Anterior cingulate cortex (tissue), 58 donors: ENCODE results near the gene C2CD2.

ENCODE experiments used
- DNase-seq, 58 donors: peaks; one replicate each; lab custom pipeline; 2025; lab: John Stamatoyannopoulos, UW

Gene C2CD2

DNA sequence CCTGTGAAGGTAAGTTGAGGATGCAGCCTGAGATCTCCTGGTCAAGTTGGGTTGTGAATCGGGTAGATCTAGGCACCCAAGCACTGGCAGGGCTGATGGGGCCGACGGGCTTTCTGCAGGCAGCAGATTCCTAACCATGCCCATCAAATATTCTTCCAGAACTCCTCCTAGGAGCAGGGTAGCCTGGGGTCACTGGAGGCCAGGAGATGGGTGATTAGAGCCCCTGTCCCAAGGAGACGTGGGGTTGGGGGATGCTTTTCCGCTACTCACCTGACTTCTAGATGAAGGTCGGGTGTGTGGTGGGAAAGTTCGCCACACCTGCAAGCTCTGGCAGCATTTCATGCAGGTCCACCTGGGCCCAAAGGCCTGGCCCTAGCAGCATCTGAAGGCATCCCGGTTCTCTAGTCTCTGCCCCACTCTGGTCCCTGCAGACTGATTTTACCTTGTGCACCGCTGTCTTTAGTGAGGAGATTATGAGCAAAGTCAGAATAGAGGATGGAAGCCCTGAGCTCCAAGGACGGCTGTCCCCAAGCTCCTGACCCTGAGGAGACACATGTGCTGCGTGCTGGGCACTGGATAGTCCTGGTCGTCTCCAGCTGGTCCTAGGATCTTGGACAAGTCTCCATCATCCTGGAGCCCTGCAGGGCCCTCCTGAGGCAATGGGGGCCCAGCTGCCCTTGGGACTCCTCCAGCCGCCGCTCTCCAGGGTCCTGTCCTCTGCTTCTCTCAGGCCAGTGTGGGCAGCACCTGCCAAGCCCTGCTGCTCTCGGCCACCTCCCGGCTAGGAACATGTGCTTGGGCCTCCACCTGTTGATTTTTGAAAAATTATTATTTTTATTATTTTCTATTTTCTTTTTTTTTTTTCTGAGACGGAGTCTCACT lies 21.8 kb upstream of the C2CD2 start:
- no peak for DNase-seq

DNA sequence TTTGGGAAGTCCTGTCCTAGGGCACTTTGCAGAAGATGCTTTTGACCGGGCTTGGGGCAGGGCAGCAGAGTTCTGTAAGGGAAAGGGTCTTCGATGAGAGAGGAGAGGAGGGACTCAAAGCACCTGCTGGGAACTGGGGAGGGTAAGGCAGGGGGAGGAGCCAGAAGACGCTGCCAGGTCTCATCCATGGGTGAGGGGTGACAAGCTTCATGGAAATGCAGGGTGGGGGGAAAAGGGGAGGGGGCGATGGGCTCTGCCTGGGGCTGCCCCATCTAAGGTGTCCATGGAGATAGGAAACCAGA lies 20.9 kb upstream of the C2CD2 start:
- no peak for DNase-seq

DNA sequence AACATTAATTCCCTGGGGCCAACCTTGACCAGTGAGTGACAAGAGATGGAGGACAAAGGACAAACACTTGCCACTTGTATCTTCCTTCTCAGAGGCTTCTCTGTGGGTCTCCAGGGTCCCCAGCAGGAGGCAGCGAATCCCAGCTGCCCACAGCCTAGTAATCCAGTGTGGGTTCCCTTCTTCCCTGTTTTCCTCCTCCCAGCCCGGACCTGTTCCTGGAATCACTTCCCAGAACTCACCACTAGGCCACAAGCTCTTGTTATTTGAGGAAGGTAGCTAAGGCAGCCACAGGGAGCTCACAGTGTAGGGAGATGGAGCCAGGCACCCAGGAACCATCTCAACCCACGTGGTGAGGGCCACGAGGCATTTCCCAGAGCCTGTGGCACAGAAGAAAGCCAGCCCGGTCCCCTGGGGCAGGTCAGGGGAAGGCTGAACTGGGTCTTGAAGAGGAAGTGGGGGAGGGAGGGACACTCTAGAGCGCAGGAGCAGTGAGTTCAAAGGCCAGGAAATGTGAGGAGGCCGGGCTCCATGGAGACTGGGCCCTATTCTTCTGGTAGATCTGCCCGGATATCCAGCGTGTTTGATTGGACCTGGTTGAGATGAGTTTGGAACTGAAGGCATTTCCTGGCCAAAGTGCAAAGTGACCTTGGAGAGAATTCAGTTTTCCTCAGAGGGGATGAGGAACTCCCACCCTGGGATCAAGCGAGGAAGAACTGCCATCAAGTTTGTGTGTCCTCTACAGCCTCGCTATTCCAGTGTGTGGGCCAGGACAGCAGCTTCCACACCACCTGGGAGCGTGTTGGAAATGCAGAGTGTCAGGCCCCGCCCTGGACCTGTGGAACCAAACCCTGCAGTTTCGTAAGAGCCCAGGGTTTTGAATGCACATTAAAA lies 20.3 kb upstream of the C2CD2 start:
- no peak for DNase-seq

DNA sequence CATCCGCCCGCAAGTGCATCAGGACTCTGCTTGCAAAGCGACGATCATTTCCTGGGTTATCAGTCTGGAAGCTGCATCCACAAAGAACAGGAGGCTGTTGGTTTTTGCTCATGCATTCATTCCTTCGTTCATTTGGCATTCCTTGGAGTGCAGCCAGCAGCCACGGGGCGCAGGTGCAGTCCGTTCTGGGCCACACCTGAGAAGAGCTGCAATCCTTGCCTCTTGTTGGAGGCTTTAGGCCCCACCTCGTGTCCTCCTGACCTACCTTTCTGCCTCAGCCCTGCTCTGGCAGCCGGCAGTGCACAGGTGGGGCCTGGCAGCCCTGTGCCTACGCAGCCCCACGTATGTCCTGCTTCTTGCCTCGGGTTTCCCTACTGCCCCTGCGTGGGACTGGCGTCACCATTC lies 19.6 kb upstream of the C2CD2 start:
- no peak for DNase-seq

DNA sequence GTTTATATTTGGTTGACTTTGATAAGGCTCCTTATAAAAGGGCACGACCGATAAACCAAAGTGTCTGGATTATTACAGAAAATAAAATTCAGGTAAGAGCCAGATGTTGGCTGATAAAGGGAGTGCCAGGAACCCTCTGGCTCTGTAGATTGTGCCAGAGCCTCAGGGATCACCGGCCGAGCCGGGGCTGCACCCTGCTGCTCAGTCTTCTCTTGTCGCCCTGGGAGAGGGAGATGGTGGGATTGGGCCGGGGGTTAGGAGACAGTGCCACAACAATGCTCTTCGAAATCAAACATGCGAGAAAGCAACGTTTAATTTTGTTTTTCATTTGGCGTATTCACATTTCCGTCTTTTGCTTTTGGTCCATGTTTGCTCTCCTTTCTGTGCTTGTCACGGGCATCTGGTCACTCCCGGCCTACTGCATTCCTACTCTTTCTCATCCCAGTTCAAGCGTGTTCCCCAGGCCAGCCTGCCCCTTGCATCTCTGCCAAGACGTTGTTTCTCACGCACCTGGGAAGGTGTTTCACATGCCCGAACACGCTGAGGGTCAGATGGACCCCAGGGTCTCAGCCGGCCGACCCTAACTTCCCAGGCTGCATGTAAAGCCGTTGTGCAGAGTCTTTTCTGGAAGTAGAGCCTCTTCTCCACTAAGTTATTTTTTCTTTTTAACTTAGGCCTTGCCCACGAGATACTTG lies 18.8 kb upstream of the C2CD2 start:
- DNase-seq: no peak

DNA sequence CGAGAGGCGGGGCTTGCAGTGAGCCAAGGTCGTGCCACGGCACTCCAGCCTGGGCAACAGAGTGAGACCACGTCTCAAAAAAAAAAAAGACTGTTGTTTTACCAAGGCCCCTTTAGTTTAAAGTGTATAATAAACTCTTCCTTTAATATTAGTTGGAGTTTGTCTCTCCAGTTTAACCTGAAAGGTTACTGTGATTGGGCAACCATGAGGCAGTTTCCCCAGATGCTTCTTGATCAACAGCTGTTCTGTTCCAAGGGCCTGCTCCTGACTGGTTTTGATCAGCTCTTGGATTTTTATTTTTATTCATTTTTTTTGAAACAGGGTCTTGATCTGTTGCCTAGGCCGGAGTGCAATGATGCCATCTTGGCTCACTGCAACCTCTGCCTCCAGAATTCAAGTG lies 18.1 kb upstream of the C2CD2 start:
- no peak for DNase-seq

DNA sequence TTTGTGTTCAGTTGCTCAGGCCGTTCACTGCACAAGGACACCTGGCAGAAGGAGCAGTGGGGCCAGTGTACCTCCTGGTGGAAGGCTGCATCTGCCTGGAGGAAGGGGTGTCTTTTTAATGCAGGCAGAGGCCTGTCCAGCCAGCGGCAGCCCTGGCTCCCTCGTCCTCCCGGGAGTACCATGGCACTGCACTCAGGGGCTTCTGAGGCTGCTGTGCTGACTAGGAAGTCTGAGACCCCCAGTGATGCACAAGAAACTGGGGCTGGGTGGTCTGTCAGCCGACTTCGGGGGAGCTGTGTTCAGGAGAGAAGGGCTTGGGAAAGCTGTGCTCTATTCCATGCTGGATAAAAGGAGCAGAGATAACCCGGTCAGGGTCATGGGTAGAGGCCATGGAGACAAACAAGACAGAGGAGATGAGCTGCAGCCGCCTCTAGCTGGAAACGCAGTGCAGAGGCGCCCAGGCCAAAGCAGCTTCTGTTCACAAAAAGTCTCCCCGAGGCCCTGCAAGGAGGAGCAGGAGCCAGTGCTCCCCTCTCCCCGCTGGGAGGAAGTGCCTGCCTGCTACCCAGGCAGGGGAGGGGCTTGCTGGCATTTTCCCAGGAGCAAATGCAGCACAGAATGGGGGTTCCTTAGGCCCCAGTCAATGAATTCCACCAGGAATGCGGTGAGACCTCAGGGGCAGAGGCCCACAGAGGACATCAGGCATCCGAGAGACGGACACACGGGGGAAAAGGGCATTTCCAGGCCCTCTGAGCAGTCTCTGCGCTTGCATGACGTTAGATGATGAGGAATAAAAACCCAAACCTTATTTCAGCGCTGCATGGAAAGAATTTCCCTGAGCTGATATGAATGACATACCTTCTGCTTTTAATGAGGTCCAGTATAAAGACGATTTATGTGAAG lies 17.2 kb upstream of the C2CD2 start:
- DNase-seq: no peak

DNA sequence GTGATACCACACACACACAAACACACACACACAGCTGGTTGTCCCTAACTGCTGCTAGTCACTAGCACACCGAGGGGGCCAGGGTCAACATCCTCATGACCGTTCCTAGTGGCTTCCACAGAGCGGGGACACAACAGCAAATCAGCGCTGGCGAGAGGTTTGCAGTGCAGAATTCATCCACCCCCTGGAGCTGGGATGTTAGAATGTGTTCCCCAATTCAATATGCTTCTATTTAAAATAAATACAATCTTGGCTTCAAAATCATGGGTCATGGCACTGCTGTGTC lies 16.2 kb upstream of the C2CD2 start:
- no peak for DNase-seq

DNA sequence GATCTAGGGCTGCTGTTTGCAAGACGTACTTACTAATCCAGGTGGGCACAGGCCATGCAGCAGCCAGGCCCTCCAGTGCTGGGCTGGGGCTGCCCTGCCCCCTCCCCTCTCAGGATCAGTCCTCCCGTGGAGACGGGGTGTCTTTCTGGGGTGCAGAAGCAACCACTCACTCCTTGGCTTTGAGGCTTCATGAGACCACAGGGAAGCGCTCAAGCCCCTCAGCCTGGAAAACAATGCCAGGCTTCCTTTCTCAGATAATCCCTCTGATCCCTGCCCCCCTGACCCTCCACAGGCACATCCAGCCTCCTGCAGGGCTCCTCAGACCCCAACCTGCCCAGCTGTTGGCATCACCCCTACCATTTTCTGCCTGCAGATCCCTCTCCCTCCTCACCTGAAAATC lies 13.9 kb upstream of the C2CD2 start:
- DNase-seq: no peak

DNA sequence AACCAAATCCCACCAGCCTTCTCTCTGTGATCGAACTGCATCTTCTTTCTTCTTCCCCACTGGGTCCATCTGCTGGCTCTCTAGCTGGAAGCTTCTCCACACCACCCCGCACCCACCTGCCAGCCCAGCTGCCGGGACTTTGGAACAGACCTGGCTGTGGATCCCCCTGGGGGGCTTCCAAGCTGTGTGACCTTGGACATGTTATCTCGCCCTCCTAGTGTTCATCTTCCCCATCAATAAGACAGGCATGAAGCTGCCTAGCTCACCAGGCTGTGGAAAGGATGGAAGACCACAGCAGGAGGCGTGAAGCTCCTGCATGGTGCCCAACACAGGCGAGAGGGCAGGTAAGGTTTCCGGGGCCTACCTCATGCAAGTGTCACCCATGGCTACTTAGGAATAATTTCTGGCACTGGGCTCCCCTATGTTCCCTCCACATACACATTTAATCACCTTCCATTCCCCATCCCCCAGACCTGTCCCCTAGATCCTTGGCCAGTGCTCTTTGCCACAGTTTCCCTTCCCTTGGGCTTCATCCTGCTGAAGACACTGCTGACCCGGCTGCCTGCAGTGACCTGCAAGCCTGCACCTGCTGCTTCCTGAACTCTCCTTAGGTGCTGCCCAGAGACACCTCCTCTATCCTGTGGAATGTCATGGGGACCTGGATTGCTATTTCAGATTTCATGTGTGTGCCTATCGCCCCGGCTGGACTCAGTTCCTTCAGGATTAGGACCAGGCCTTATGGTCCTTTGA lies 13.2 kb upstream of the C2CD2 start:
- DNase-seq: no peak

DNA sequence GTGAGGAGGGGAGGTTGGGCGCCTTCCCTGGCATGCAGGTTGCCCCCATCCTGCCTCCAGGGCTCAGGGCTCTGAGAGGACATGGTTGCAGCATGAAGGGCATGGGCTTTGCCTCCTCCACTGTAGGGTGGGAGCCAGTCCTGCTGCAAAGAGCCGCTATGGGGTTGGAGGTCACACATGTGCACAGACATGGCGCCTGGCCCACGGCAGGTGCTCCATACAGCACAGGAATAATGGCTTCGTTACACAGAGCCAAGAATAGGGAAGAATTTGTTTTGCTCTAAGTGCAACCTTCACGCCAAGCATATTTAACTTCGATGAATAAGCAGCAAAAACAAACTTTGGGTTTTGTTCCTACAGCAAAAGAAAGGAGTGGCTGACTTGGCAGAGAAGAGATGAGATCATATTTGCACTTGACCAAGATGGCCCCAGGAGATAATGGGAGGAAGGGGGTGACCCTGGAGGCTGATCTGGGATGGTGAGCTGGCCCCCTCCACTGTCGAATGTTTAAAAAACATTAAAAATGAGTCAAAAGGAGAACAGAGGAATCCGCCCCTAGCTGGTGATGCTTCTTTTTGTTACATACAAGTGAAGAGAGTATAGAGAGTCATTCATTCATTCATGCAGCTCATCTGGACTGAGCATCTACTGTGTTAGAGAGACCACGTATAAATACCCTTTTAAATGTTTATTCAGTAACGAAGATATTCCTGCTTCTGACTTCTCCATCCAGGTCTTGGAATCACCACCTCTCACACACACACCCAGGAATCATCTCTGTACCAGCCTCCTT lies 12.4 kb upstream of the C2CD2 start:
- DNase-seq: no peak

DNA sequence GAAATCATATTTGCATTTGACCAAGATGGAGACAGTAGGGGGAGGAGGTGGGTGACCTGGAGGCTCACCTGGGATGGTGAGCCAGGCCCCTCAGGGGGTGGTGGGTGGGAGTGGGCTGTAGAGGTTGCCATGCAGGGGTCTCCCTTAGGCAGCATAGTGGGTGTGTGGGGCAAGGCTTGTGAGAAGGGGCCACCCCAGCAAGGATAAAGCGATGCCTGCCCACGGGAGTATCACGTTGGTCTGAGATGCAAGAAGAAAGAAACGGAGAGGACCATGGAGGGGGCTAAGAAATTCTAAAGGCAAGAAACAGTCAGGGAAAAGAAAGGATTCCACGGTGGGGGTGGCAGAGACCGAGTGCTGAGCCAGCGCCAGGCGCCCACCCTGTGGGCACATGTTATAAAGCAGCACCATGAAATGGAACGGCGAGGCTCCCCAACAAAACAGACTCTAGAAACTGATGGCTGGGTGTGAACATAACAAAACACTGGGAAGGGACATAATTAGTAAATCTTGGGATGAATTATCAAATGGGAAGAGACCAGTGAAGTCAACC lies 11.7 kb upstream of the C2CD2 start:
- no peak for DNase-seq

DNA sequence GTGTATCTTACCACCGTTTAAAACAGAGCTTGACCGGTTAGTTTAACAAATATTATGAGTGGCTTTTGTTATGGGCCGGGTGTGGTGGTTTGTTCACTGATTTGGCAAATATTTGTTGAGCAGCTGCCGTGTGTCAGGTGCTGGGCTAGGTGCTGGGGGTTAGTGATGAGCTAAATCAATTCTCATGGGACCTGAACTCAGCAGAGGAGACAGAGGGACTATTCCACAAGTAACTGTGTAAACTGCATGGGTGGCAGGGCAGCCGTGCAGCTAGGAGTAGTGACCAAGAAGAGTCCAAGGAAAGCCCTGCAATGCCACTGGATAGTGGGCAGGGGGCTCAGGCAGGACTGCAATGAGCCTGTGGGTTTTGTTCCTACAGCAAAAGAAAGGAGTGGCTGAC lies 11.2 kb upstream of the C2CD2 start:
- DNase-seq: no peak

DNA sequence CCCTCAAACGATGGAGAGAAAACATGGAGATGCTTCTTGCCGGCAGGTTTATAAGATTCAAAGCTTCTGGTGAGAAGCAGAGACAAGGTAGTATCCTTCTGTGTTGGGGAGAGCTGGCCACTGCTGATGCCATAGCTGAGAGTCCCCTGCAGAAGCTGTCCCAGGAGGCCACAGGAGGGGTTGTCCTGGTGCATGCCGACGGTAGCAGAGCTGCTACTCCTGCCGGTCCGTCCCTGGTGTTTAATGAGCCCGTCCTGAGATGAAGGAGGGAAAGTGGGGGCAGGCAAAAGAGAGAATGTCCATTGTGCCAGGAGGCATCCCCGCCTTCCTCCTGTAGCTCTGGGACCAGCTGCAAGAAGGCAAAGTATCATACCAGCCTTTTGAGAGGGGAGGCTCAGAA lies 10.4 kb upstream of the C2CD2 start:
- no peak for DNase-seq

DNA sequence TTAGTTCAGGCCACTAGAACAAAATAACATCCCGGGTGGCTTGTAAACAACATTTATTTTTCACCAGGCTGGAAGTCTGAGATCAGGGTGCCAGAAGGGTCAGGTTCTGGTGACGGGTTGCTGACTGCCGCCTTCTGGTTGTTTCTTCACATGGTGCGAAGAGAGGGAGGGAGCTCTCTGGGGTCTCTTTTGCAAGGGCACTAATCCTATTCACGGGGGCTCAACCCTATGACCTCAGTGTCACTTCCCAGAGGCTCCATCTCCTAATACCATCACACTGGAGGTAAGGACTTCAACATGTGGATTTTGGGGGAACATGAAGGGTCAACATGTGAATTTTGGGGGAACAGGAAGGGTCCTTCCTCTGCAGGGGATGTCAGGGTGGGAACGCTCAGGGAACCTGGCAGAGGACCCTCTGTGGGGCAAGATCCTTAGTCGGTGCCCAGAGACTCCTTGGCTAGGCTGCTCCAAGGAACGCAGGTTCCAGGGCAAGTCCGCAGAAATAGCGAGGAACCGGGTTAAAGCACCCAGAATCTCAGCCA lies 8.7 kb upstream of the C2CD2 start:
- DNase-seq: no peak

DNA sequence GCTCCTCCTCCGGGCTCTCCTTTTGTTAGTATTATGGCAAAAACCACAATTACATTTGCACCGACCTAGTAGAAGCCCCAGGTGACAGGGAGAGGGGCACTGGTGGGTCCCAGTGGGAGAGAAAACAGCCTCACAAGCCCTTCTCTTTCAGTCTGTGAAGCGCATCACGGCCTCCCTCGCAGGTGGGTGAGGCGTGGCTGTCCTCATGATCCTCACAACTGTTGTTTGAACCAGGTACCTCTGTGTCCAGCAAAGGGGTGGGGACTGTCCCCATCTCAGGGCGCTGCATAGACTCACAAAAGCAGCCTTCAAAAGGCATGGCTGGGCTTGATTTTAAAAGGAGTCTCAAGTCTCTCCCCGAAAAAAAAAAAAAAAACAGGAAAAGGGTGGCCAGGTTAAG lies 7.9 kb upstream of the C2CD2 start:
- DNase-seq: no peak

DNA sequence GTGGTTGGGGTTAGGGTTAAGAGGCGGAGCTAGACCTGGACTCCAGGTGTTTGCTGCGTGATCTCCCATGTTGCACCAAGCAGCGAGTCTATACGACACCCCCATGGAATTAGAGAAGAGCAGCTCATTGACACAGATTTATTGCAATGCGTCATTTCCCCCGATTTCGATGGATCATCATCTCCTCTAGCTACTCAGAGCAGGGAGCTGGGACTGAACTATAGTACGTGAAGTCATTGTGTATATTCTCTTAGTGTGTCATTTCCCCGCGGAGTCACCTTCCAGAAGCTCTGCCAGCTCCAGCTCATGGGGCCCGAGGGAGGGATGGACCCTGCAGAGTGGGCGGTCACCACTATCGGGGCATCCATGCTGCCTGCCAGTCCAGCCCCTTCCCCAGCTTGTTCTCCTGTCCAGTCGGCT lies 7.5 kb upstream of the C2CD2 start:
- DNase-seq: no peak

DNA sequence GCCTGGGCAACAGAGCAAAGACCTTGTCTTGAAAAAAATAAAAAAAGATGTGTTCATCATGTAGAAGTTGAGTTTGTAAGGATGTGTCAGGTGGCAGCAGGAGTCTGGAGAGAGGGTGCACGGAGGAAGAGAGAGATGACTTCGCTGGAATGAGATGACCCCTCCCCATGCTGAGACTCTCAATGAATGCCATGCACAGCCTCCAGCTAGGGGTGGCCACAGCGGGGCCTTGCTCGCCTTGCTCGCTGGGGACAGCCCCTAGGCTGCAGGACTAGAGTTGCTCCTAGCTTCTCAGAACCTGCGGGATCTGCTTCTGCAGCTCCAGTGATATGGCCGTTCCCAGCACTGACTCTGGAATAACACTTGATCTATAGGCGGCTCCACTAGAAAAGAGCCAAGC lies 6.6 kb upstream of the C2CD2 start:
- no peak for DNase-seq
